Measurements from ENCODE around the gene EPB41L1.
"Not testable (repeated sequence)": the region's sequence is repeated elsewhere in the genome, so short reads cannot be mapped to it uniquely, and the experiment has no call there.

The EPB41L1 gene

DNA sequence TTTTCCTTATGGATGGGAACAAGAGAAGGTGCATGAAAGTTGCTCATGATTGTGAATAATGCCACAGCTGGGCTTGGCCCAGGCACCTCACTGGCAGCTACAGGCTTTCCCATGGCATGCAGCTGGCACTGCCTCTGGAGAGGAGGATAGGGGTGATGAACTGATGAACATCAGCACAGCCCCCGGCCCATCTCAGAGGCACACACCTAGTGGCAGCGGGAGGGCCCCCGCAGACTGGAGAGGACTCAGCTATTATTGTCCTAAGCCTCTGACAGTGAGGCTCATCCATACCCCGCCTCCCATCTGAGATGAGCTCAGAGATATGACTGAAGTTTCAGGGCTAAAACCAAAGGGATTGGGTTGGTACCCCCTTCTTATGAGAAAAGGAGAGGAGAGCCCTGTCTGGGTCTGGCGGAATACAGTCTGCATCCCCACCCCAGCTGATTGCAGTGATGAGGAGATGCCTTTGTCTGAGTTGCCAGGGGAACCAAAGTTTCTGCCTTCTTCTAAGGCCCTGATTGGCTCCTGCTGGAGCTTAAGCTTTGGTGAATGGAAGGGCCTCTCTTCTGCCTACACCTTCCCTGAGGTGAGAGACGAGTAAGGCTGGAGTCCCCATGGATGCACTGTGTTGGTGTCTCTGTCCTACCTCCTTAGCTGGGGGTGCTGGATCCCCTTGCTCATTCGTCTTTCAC lies 27.6 kb upstream of the EPB41L1 start:
- DNase-seq = no peak

DNA sequence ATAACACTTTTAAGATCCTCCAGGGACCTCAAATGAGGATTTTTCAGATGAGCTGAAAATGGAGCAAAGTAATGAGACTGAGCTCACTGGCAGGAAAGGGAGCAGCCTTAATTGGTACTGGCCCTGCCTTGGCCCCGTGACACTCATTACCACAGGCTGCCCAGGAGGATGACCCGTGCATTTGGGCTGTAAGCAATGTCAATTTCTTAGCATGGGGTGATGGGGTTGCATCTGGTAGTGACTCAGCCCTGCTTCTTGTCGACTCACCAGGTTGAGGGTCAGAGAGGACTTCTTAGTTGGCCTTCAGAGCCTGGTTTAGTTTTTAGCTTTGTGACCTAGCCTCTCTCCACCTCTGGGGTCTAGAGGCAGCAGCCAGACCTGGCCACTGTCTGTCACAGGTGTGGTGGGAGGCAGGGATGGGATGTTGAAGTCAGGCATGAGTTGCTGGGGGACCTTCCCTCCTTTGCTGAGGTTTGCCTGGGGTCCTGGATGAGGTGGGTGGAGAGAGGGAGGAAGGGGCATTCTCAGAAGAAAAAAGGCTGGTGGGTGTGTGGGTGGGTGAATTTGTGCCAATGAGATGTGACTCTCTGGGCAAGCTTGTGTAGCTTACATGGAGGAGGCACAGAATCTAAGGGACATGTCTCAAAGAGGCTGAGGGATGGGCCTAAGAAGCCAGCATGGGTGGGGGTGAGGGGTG lies 25.9 kb upstream of the EPB41L1 start:
- no peak for DNase-seq

DNA sequence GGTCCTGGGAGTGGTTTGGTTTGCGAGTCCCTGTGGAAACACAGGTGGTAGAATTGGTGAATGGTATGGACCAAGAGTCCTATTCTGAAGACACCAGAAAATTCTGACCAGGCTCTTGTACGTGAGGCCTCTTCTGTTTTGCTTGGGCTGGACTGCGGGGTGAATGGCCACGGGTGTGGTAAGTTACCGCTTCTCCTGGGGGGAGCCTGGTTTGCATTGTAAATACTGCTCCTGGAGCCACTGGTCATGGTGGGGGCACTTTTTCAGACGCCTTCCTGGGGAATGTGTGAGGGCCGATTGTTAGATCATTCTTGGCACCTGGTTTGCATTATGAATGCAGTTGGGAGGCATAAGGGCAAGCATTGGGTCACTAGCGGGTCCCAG lies 25.4 kb upstream of the EPB41L1 start:
- no peak for DNase-seq

DNA sequence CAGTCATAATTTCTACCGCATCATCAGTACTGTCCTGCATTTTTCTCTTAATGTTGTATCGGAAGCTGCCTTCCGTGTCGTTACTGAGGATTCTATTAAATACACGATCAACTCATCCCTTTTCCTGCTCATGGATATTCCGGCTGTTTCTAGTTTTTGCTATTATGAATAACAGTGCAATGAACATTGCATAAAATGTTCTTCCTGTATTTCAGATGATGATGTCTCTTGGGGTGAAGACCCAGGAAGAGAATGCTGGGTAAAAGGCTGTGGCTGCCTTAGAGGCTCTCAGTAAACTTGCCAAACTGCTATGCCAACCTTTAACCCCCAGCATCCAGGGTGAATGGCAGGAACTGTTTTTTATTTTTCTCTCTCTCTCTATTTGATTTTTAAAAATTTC lies 24.1 kb upstream of the EPB41L1 start:
- no peak for DNase-seq

DNA sequence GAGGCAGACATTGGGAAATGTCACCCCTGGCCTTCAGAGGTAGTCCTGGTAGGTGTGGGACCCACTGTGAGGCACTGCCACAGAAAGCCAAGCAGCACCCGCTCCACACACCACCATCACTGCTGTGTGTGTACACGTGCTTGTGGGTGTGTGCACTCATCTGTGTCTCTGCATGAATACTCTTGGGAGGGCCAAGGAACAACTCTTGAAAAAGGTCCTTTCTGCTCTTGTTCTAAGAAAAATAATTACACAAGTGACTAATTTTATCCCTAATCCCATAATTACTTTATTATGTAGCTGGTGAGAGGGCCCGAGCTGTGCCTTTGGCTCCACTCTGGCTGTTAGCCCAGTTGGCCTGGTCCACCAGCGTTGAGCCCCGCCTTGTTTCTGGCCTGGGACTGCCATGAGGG lies 21.7 kb upstream of the EPB41L1 start:
- DNase-seq = no peak

DNA sequence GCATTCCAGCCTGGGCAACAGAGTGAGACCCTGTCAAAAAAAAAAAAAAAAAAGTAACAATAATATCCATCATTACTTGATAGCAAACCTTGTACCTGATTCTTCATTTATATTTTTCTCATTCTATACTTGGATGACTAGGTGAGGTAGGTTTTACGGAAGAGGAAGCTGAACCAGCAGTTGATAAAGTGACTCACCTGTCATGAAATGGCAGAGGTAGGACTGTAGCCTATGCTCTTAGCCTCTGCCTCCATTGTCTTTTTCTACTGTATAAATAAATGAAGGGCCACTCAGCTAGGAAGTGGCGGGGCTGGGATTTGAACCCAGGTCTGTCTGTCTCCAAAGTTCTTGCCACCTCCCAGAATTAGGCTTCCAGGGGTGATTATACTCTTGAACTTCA lies 20.7 kb upstream of the EPB41L1 start:
- no peak for DNase-seq

DNA sequence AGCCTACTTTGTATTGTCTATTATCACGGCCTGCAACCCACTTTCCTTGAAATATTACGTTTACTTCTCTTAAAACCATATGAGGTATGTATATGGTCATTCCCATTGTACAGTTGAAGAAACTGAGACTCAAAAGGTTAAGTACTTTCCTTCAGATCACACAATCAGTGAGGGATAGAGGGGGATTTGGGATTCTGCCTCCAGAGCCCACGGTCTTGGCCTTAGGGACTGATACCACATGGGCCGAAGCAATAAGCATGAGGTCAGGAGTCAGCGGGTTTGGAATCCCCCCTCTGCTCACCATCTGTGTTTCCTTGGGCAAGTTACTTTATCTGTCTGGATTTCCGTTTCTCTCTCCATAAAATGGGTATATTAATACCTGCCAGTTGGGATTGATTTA lies 19.4 kb upstream of the EPB41L1 start:
- no peak for DNase-seq

DNA sequence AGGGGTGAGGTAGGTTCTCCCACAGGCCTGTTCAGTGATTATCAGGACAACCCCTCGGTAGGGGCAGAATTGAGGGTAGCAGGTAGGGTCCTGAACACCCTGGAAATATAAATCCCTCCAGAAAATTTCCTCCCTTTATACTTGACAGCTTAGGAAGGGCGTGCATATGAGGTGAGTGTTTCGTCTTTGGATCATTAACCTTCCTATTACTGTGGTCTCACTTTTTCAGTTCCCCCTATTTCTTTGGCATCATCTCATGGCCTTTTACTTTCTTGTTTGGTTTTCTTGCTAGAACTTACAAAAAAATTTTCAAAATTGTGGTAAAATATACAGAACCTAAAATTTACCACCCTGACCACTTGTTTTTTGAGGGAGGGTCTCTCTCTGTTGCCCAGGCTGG lies 18.7 kb upstream of the EPB41L1 start:
- DNase-seq = no peak

DNA sequence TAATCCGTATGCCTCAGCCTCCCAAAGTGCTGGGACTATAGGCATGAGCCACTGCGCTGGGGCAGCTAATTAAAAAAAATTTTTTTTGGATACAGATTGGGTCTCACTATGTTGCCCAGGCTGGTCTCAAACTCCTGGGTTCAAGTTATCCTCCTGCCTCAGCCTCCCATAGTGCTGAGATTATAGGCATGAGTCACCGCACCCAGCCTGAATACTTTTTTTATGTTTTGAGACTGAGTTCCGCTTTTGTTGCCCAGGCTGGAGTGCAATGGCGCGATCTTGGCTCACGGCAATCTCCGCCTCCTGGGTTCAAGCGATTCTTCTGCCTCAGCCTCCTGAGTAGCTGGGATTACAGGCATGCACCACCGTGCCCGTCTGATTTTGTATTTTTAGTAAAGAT lies 17.2 kb upstream of the EPB41L1 start:
- not testable (repeated sequence) for DNase-seq

DNA sequence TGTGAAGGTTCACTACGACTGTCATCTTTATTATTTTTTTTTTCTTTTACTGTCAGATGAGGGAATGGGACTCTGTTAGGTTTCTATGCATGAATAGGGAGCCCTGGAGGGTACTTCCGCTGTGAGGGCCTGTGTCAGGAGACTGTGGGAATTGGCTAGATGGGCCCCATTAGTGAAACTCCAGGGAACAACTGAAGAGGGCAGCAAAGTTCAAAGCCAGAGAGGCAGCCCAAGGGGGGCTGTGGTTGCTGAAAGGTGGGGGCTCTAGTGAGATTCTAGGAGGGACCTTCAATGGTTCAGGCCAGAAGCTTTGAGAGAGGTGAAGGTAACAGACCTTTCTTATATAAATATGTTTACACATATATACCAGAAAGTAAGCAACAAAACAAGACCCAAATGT lies 13.2 kb upstream of the EPB41L1 start:
- DNase-seq = no peak

DNA sequence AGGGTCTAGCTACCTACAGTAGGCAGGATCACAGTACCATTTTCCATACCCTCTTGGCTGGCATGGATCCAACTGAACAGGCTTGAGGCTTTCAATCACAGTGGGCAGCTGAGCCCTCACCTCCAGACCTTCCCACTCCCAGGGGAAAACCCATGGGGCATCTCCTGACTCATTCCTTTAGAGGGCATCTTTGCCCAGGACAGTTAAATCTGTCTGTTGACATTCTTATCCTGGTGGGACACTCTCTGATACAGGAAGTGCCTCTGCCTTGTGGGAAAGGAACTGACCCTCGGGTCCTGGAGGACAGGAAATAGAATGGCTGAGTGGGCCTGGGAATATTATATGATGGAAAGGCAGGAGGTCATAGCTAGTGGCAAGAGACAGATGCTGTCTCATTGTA lies 10.2 kb upstream of the EPB41L1 start:
- DNase-seq = no peak

DNA sequence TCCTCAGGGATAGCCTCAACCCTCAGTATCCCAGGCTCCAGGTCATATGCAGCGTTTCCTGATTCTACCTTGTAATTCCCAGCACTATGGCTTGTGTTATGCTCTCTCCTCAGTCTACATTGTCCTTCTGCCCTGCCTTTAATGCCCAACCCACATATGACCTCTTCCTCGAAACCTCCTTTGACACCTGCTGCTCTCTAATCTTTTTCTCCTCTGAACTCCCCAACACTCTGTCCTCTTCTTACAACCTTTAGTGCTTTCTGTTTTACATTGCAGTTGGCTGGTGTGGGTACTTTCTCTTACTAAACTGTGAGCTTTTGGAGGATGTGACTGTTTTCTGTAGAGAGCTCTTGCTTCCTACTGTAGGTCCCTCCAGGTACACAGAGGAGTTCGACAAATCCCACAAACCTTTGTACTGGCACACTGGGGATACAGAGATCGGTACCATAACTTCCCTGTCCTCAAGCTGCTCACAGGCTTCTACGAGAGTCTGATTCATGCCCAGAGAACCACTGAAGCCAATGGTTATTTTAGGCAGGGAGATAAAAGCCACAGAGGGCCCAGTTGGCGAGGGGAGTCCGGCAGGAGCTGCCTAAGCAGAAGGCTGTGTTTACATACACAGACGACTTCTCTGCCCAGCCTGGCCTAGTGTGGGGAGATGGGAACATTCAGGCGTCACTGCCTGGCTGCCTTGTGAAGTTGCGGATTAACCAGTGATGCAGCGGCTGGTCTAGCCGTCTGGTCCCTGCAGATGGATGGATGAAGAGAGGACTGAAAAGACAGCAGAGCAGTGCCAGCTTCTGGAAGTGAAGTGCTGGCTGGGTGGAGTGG lies 8.4 kb upstream of the EPB41L1 start:
- DNase-seq = no peak

DNA sequence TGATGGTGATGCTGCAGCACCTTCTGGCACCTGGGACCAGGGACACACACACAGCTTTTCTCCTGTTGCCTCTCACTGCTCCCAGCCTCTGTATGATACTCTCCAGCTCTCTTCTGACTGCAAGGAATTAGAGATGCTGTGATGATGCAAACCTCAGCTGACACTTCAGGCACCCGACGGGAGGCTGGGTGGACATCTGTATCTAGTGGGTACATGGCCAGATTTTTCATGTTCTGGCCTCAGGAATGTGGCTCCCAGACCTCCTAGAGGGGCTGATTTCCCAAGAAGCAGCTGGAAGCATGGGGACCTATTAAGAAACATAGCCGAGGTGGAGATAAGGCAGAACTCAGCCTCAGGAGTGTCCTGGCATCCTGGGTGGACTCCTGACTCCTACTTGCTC lies 6.8 kb upstream of the EPB41L1 start:
- no peak for DNase-seq

DNA sequence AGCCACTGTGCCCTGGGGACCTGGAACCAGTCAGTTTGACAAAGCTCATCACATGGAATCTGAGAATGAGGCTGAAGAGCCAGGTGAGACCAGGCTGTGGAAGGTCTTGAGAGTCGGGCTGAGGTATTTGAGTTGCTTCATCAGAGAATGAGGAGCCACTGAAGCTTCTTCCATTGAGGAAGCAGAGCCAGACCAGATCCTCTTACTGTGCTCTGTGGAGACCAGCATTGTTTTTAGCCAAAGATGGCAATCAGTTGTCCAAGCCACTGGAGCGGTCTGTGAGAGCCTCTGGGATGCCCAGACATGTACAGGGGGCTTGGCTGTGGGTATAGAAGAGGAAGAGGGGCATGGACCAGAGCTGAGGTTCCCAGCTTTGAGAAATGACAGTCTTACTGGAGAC lies 6.1 kb upstream of the EPB41L1 start:
- DNase-seq = no peak

DNA sequence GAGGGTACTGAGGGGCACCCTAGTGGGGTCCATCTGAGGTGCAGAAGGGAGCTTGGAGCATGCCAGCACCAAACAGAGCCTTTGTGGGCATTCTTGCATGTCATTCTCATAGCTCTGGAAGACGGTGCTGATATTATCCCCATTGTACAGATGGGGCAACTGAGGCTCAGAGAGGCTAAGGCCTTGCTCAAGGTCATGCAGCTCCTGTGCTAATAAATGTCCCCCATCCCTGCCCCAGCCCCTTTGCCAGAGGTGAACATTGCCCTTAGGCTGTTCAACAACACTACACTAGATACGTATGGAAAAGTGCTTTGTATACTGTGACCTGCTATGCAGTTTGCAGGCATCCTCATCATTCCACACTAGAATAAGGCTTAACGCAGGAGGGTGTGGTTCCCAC lies 5.5 kb upstream of the EPB41L1 start:
- no peak for DNase-seq

DNA sequence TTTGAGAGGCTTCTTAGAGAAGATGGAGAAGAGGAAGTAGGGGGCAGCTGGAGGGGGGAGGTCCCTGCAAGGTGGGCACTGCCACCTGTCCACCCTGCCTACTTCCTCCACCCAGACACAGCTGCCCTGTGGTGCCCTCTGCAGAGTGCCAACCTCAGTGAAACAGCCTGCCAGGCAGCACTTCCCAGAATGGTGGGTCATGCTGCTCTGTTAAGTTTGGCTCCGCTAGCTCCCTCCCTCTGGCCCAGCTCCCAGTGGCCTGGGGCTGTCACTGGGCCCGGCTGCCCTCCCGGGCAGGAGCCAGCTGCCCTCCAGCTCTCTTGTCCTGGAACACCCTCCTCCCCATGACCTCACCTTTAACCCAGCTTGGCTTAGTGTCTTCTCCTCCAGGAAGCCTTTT lies 5.1 kb upstream of the EPB41L1 start:
- no peak for DNase-seq

DNA sequence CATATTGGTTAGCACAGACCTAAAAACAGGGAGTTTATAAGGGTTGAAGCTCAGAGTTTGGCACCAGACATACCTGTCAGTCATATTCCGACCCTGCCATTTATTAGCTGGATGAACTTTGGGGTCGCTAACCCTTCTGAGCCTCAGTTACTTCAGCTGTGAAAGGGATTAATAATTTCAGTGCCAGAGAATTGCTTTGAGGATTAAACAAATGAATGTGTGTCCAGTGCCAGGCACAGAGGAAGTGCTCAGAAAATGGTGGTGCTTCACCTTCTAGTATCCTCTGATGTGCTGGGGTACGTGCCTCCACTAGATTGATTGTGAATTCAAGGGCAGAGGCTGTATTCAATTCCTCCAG lies 4.1 kb upstream of the EPB41L1 start:
- no peak for DNase-seq

DNA sequence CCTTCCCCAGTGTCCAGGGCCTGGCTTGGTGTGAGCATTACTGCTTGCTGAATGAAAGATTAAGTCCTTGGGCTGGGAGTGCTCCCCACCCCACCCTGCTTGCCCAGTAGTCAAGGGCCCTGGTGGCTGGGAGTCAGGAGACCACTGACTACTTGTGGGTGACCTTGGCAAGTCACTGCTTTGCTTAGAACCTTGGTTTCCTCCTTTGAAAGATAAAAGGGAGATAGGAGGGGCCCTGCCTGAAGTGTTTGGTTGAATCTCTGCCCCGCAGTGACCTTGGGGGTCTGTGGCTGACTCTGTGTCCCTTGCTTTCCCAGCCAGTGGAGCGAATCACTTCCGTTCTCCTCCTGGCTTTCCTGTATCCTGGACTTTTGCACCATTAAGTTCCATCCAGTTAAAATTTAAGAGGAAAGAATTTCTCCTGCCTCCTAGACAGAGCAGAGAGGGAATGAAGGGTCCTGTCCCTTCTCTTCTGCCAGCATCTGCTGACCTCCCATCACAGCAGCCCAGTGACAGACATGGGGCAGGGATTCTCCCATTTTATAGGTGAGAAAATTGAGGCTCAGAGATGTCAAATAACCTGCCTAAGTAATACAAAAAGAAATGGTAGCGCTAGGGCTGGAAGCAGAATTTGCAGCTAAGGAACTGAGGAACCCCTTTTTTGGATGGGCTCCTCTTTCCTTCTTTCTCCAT lies 3.5 kb upstream of the EPB41L1 start:
- DNase-seq = no peak

DNA sequence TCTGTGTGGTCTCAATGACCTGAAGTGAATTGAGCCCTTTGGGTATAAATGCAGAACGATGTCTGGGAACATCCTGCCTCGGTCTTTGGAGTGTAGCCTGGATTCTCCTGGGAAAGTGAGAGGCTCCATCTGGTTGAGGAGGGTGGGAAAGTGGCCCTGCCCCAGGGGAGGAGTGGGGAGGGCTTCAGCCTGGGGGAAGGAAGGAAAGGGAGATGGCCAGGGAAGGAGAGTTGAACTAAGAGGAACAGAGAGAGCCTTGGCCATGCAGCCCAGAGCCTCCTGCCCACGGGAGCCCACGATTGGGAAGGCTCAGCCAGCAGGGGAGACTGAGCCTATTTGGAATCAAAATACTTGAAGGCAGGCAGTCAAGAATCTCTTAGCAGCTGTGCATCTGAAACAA lies 2.3 kb upstream of the EPB41L1 start:
- no peak for DNase-seq

DNA sequence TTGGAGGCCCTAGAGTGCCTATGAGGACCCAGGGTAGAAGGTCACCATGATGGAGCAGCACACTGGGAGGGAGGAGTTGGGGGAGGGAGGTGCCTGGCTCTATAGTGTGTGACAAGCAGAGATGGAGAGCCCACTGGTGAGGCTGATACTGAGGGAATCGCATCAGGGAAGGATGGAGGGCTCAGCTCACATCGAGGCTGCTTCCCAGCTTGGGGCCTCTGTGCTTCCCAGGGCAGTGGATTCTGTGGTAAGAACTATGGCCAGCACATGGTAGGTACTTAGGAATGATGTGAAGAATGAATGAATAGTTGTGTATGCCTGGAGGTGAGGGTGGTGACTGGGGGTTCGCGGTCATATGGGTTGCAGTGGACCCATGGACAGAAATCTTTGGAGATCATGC lies 1.3 kb upstream of the EPB41L1 start:
- no peak for DNase-seq

DNA sequence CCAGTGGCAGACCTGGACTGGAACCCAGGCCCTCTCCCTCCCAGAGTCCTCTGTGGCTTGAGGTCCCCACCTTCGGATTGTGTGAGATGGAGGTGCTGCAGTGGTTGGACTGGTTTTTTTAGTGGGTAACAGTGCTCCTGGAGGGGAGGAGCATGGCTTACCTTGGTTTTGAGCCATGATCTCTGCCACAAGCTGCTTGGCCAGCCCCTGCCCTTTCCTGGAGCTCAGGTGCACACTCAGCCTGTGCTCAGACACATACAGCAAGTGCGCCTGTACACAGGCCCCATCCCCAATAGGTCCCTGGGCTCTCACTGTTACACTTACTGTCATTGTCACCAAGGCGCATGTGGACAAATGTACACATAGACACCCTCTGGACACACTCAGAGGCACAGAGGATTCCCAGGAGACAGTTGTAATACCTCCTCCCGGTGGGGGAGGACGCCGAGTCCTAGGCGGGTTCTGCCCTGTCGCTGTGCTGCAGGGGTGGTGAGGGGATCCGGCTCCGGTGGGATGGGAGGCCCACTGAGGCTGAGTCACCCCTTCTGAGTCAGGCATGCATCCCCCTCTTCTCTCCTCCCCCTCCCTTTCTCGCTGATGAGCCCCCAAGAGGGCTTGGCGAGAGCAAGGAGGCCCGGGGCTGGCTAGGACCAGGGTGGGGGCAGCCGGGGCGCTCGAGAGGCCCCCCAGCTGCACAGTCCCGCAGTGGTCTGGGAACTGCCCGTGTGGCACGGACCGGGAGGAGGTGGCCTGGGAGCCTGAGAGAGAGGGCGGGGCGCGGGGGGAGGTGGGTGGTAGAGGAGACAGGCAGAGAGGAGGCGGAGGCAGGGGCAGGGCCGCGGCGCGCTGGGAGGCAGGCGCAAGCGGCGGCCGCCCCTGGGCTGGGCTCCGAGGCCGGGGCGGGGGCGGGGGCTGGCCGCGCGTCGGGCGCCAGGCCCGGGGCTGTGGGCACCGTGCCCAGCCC lies 522 bp upstream of the EPB41L1 start:
- peak in 1 of 2 donors; percentile 13 for DNase-seq

DNA sequence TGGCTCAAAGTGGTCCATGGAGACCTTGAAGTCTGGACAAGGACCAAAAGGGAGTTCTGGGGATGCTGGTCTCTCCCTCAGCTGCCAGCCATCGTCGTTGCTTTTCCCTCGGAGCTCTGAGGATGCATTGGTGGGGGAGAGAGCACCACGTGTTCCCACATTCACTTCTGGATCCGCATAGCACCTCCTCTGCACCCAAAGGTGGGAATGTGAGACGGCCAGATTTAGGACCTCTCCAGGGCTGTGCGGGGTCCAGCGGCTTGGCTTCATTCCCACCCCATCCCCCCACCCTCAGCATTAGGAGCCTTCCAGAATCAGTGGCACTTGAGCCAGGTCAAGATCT lies 1.1 kb downstream of the EPB41L1 start:
- DNase-seq = no peak

DNA sequence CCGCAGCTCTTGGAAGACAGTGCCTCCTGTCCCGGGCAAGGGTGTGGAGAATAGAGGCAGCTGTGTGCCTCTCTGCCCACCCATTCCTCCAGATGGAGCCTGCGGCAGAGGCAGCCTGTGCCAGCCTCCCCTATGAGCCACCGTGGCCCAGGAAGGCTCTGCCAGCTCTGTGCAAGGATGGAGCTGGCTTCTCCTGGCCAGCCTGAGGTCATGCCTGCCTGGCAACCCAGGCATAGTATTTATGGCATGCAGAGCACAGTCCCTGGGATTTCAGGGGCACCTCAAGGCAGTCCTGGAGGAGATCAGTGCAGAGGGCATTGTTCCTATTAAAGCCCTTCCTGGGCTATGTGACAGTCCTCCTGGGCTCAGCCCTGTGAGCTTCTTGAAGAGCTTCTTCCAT lies 1.5 kb downstream of the EPB41L1 start:
- no peak for DNase-seq
